Pancreas (tissue), 10 donors: ENCODE results near the gene TIMP4. TPM values are rescaled to one million over a fixed set of nuclear protein-coding genes. Genes with fewer than 3 reads are reported as not detected.

ENCODE experiments used
- ATAC-seq, 4 donors: fragments of 200-7000 bp; cut with Tn5 transposase; one replicate each; pipeline versions ENCODE4 v1.8.0 to v1.9.1; 2020; ENCODE audit warnings: mild to moderate bottlenecking in 4 of 4, moderate library complexity in 4 of 4
- DNase-seq, 6 donors: peaks; one replicate each; pipeline ENCODE4 v3.0.0-alpha.2; 2020
- FAIRE-seq: peaks from 2 replicates; lab custom pipeline; 2012; peaks lifted over from hg19 to GRCh38; lab: Jason Lieb, UNC
- H3K27ac ChIP-seq, 4 donors: fragments of 200-600 bp; sonication (generic); 1 replicate in 3 of 4; 2 replicates in 1 of 4; pipeline versions ENCODE4 v1.5.0 to v1.8.0; 2020
- H3K27me3 ChIP-seq, 4 donors: fragments of 200-600 bp; one replicate each; pipeline ENCODE4 v1.8.0; 2021
- H3K36me3 ChIP-seq, 3 donors: fragments of 200-600 bp; sonication (generic) in 1 of 3; one replicate each; pipeline versions ENCODE4 v1.5.0 to v1.8.0; 2020 to 2021
- H3K4me1 ChIP-seq, 3 donors: fragments of 200-600 bp; one replicate each; pipeline ENCODE4 v1.8.0; 2021
- H3K4me3 ChIP-seq, 4 donors: fragments of 200-600 bp; sonication (generic) in 2 of 4; one replicate each; pipeline versions ENCODE4 v1.5.0 to v1.8.0; 2020 to 2021
- H3K9me3 ChIP-seq, 4 donors: fragments of 200-600 bp; one replicate each; pipeline ENCODE4 v1.8.0; 2021
- WGBS, 2 donors: extraction: QIAGEN DNeasy Blood & Tissue Kit; methylation state at CpG; one replicate each; pipeline ENCODE4 v1.1.7; 2013; 5-methylcytosine and 5-hydroxymethylcytosine counted together
- intact Hi-C, 3 donors: fragments of 100-400 bp; cut with DNase I; formaldehyde crosslinking; loops; one replicate each; pipeline versions ENCODE4 v1.11.1 to v1.14.2; 2022
- polyA plus RNA-seq, 2 donors: library from polyadenylated mRNA; stranded (reverse); fragments of 200-250 nt; gene quantifications; one replicate each; pipeline ENCODE4 v1.2.3, GENCODE V29; 2013
- total RNA-seq, 6 donors: library from RNA; stranded (reverse); fragmentation: NEBNext Ultra II Directional in 4 of 6; extraction: Animal tissue kit (Norgen Biotek cat#: 25700) in 4 of 6; gene quantifications; one replicate each; pipeline versions ENCODE4 v1.2.1 to v1.2.4, GENCODE V29; 2021 to 2023
- TF ChIP-seq, protein P1 (sequence below), 4 donors: fragments of 200-600 bp; sonication (generic) in 3 of 4; IDR thresholded peaks; one replicate each; pipeline versions ENCODE4 v1.5.0 to v1.8.0; 2021; ENCODE audit warnings: antibody characterized with exemption in 4 of 4
- donor health status: healthy with polysubstance abuse.
- donor health status: DM: no; HTN: no; CAD: no; lungs with moderate emphysema.
- donor health status: DM: no; HTN: no; CAD: no.
- donor health status: control.
- donor health status: control.
- donor health status: Bipolar disorder and iron deficiency.
- donor health status: DM: yes; HTN: yes; CAD: no.
- donor health status: DM: no; HTN: no; CAD: no.
- donor health status: DM: no; HTN: no; CAD: no.
- donor health status: DM: yes; HTN: yes; CAD: no.

The TIMP4 gene
- total and polyA plus RNA-seq, 8 donors: 0.12 to 4.6 (median 1.4) TPM

GRCh38 chr3:12175844-12176453, 17.2 kb upstream of the TIMP4 start:
- H3K4me3 ChIP-seq: no peak overlapping the region
- H3K36me3 ChIP-seq: no peaks in the 10 kb centered on the region
- ATAC-seq (peak; percentile 59 to 88 (median 86)), DNase-seq (peak; percentile 21 to 71 (median 54)), FAIRE-seq (no peak)
- H3K4me1 ChIP-seq: no peaks in the 10 kb centered on the region
- no peaks in the 10 kb centered on the region for H3K9me3 ChIP-seq
- intact Hi-C loops: loop anchor here in 1 of 3 donors (5.0 kb wide), 1 partner anchor 229 kb away; no protein-coding TSS in a partner anchor
- TF ChIP-seq, protein P1, sequence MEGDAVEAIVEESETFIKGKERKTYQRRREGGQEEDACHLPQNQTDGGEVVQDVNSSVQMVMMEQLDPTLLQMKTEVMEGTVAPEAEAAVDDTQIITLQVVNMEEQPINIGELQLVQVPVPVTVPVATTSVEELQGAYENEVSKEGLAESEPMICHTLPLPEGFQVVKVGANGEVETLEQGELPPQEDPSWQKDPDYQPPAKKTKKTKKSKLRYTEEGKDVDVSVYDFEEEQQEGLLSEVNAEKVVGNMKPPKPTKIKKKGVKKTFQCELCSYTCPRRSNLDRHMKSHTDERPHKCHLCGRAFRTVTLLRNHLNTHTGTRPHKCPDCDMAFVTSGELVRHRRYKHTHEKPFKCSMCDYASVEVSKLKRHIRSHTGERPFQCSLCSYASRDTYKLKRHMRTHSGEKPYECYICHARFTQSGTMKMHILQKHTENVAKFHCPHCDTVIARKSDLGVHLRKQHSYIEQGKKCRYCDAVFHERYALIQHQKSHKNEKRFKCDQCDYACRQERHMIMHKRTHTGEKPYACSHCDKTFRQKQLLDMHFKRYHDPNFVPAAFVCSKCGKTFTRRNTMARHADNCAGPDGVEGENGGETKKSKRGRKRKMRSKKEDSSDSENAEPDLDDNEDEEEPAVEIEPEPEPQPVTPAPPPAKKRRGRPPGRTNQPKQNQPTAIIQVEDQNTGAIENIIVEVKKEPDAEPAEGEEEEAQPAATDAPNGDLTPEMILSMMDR (IDR thresholded peaks at IDR 0.05): peak; percentile 47 to 83 (median 66)
- no peak overlapping the region for H3K27ac ChIP-seq
- WGBS, 2 donors: 32 to 34% methylated on average over 3 of the region's 3 CpGs
- H3K27me3 ChIP-seq: no peaks in the 10 kb centered on the region

DNA sequence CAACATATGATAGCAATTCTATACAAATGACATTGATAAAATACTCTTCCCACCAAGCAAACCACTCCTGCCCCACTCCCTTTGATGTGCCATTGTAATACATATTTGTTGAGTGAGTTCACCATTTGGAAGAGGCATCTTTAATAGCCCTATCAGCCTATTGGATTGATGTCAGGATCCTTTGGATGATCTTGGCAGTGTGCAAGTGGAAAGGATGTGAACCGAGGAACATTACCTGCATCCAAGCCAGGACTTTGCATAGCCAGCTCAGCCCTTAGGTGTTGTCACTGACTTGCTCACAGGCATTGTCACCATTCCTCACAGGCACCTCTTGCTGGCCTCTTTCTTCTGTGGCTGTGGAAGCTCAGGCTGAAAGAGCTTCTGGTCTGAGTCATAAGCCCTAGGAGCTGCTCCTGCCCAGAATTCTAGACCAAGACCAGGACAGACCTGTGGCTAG, 16.5 kb upstream of the TIMP4 start:
- TF ChIP-seq, protein P1 (IDR thresholded peaks at IDR 0.05): no peak
- FAIRE-seq: no peak
- intact Hi-C loops: loop anchor here in 1 of 3 donors (5.0 kb wide), 1 partner anchor 228 kb away; no protein-coding TSS in a partner anchor
- no peaks in the 10 kb centered on the region for H3K4me1 ChIP-seq
- H3K36me3 ChIP-seq: no peaks in the 10 kb centered on the region
- no peaks in the 10 kb centered on the region for H3K27me3 ChIP-seq
- no peak for ATAC-seq
- no peaks in the 10 kb centered on the region for H3K9me3 ChIP-seq
- no peak overlapping the region for H3K27ac ChIP-seq
- no peak overlapping the region for H3K4me3 ChIP-seq
- 58 to 74% methylated on average over 1 of the region's 1 CpG for WGBS, 2 donors
- no peak for DNase-seq

DNA sequence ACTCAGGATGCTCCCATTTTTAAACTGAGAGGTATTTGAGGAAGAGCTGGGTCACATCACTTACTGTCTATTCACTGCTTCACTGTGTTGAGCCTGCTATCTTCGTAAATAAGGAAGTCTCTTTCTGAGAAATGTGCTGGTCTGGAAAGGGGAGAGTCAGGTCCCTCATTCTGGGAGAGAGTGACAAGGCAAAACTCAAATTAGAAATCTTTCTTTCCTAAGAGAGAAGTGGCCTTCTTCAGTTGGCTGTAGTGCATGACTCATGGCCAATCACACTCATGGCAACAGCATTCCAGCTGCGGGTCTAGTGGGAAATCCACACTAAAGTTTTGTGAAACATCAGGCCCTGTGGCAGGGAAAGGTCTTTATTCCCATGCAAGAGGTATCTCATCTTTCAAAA, 11.5 kb upstream of the TIMP4 start:
- DNase-seq (no peak), FAIRE-seq (no peak), ATAC-seq (peak in 2 of 4 donors; percentile 47 to 60)
- no peaks in the 10 kb centered on the region for H3K9me3 ChIP-seq
- H3K27me3 ChIP-seq: no peaks in the 10 kb centered on the region
- no peak overlapping the region for H3K4me3 ChIP-seq
- H3K27ac ChIP-seq: no peak overlapping the region
- WGBS, 2 donors: 72 to 84% methylated on average over 2 of the region's 2 CpGs
- TF ChIP-seq, protein P1 (IDR thresholded peaks at IDR 0.05): no peak
- no peaks in the 10 kb centered on the region for H3K36me3 ChIP-seq
- no peaks in the 10 kb centered on the region for H3K4me1 ChIP-seq
- intact Hi-C loops: no loop called here

DNA sequence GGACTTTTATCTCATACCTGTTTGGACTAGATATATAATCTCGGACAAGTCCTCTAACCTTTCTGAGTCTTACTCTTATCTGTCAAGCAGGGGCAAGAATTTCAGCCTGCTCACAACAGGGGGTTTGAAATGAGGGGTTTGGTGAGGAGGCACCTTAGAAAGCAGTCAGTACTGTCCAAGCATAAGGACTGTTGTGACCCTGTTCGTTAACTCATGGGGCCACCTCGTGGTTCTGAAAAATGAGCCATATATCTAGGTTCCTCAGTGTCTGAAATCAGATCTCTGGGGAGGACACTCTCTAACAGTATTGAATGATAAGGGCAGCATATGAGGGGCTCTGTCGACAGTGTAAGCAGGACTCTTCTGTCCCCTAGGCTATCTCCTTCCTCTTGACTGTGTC, 7.2 kb upstream of the TIMP4 start:
- Histone ChIP-seq H3K27ac (no peak overlapping the region), H3K9me3 (no peaks in the 10 kb centered on the region), H3K4me1 (no peaks in the 10 kb centered on the region), H3K27me3 (no peaks in the 10 kb centered on the region), H3K4me3 (no peak overlapping the region), H3K36me3 (no peaks in the 10 kb centered on the region)
- no peak for ATAC-seq
- 47 to 51% methylated on average over 4 of the region's 4 CpGs for WGBS, 2 donors
- TF ChIP-seq, protein P1 (IDR thresholded peaks at IDR 0.05): no peak
- FAIRE-seq: no peak
- no peak for DNase-seq
- intact Hi-C loops: no loop called here

- FAIRE-seq (no peak), ATAC-seq (peak in 1 of 4 donors; percentile 9), DNase-seq (no peak)
- WGBS, 2 donors: 64 to 70% methylated on average over 4 of the region's 4 CpGs
- TF ChIP-seq, protein P1 (IDR thresholded peaks at IDR 0.05): no peak
- intact Hi-C loops: no loop called here
- Histone ChIP-seq H3K36me3 (no peaks in the 10 kb centered on the region), H3K27ac (no peak overlapping the region), H3K27me3 (no peaks in the 10 kb centered on the region), H3K9me3 (no peaks in the 10 kb centered on the region), H3K4me1 (no peaks in the 10 kb centered on the region), H3K4me3 (no peak overlapping the region)
These were observed 502 bp upstream of the TIMP4 start for GRCh38 chr3:12159227-12159601.
